ENCODE results near the gene MBNL1.

The MBNL1 gene

GRCh38 chr3:152269831-152270734 lies 1.4 kb downstream of the MBNL1 start:
- no peak for TF ChIP-seq CTCF (IDR thresholded peaks at IDR 0.05; ENCODE audit: insufficient read depth, low read length, poor library complexity, severe bottlenecking)
- Histone ChIP-seq H3K4me3 (replicated peaks; ENCODE audit: low read depth, low read length) (peak overlapping the region; percentile 91), H3K36me3 (ENCODE audit: control insufficient read depth, insufficient read depth, low read length) (no peaks in the 10 kb centered on the region), H3K27me3 (replicated peaks; ENCODE audit: control insufficient read depth, insufficient read depth, low read length) (no peaks in the 10 kb centered on the region)
- DNase-seq (ENCODE audit: extremely low read depth, insufficient read length) = no peak

- DNase-seq (ENCODE audit: extremely low read depth, insufficient read length) = no peak
- Histone ChIP-seq H3K36me3 (ENCODE audit: control insufficient read depth, insufficient read depth, low read length) (no peaks in the 10 kb centered on the region), H3K27me3 (replicated peaks; ENCODE audit: control insufficient read depth, insufficient read depth, low read length) (no peaks in the 10 kb centered on the region), H3K4me3 (replicated peaks; ENCODE audit: low read depth, low read length) (peak overlapping the region; percentile 91)
- no peak for TF ChIP-seq CTCF (IDR thresholded peaks at IDR 0.05; ENCODE audit: insufficient read depth, low read length, poor library complexity, severe bottlenecking)
Observed at GRCh38 chr3:152270937-152271336, 2.2 kb downstream of the MBNL1 start.

GRCh38 chr3:152271501-152272236 lies 2.9 kb downstream of the MBNL1 start:
- Histone ChIP-seq H3K4me3 (replicated peaks; ENCODE audit: low read depth, low read length) (peak overlapping the region; percentile 91), H3K27me3 (replicated peaks; ENCODE audit: control insufficient read depth, insufficient read depth, low read length) (no peaks in the 10 kb centered on the region), H3K36me3 (ENCODE audit: control insufficient read depth, insufficient read depth, low read length) (no peaks in the 10 kb centered on the region)
- no peak for TF ChIP-seq CTCF (IDR thresholded peaks at IDR 0.05; ENCODE audit: insufficient read depth, low read length, poor library complexity, severe bottlenecking)
- DNase-seq (ENCODE audit: extremely low read depth, insufficient read length) = no peak

- Histone ChIP-seq H3K36me3 (ENCODE audit: control insufficient read depth, insufficient read depth, low read length) (no peaks in the 10 kb centered on the region), H3K27me3 (replicated peaks; ENCODE audit: control insufficient read depth, insufficient read depth, low read length) (no peaks in the 10 kb centered on the region), H3K4me3 (replicated peaks; ENCODE audit: low read depth, low read length) (peak overlapping the region; percentile 41)
- DNase-seq (ENCODE audit: extremely low read depth, insufficient read length) = no peak
- TF ChIP-seq CTCF (IDR thresholded peaks at IDR 0.05; ENCODE audit: insufficient read depth, low read length, poor library complexity, severe bottlenecking) = no peak
Observed at GRCh38 chr3:152272771-152273242, 4.1 kb downstream of the MBNL1 start.

- TF ChIP-seq CTCF (IDR thresholded peaks at IDR 0.05; ENCODE audit: insufficient read depth, low read length, poor library complexity, severe bottlenecking) = no peak
- no peak overlapping the region for H3K4me3 ChIP-seq (replicated peaks; ENCODE audit: low read depth, low read length)
- no peaks in the 10 kb centered on the region for H3K36me3 ChIP-seq (ENCODE audit: control insufficient read depth, insufficient read depth, low read length)
- H3K27me3 ChIP-seq (replicated peaks; ENCODE audit: control insufficient read depth, insufficient read depth, low read length) = no peaks in the 10 kb centered on the region
- no peak for DNase-seq (ENCODE audit: extremely low read depth, insufficient read length)
Observed at GRCh38 chr3:152276681-152277080, 8.0 kb downstream of the MBNL1 start.
